Spleen (tissue), 13 donors: ENCODE measurements around the gene ACP7. TPM values are rescaled to one million over a fixed set of nuclear protein-coding genes. Genes with fewer than 3 reads are reported as not detected.
A peak's percentile ranks its signal among the peaks of the same experiment; 100 is the strongest.

Experiments
- DNase-seq: peaks from one replicate; pipeline ENCODE4 v3.0.0-alpha.2; 2020
- H3K27ac ChIP-seq, 8 donors: fragments of 200-600 bp; sonication (generic) in 7 of 8; 1 replicate in 4 of 8; 2 replicates in 4 of 8; pipeline versions ENCODE4 v1.5.0 to v1.8.0; 2016 to 2021; ENCODE audit warnings: inconsistent platforms in 4 of 8, mild to moderate bottlenecking in 4 of 8, moderate library complexity in 1 of 8
- H3K27me3 ChIP-seq, 7 donors: fragments of 200-600 bp; sonication (generic) in 6 of 7; replicated peaks in 1 of 7; 1 replicate in 4 of 7; 2 replicates in 3 of 7; pipeline versions ENCODE4 v1.5.0 to v1.8.0; 2016 to 2021; ENCODE audit warnings: inconsistent platforms in 3 of 7, mild to moderate bottlenecking in 1 of 7
- H3K36me3 ChIP-seq, 6 donors: fragments of 200-600 bp; sonication (generic) in 5 of 6; 1 replicate in 4 of 6; 2 replicates in 2 of 6; pipeline versions ENCODE4 v1.5.0 to v1.8.0; 2016 to 2021; ENCODE audit warnings: inconsistent platforms in 2 of 6
- H3K4me1 ChIP-seq, 6 donors: fragments of 200-600 bp; sonication (generic) in 5 of 6; 1 replicate in 3 of 6; 2 replicates in 3 of 6; pipeline versions ENCODE4 v1.5.0 to v1.8.0; 2016 to 2021; ENCODE audit warnings: inconsistent platforms in 3 of 6
- H3K4me3 ChIP-seq, 8 donors: fragments of 200-600 bp; sonication (generic) in 7 of 8; 1 replicate in 4 of 8; 2 replicates in 4 of 8; pipeline versions ENCODE4 v1.5.0 to v1.8.0; 2016 to 2021; ENCODE audit warnings: inconsistent platforms in 4 of 8, mild to moderate bottlenecking in 4 of 8, moderate library complexity in 2 of 8
- H3K9me3 ChIP-seq, 8 donors: fragments of 200-600 bp; sonication (generic) in 7 of 8; 1 replicate in 4 of 8; 2 replicates in 4 of 8; pipeline versions ENCODE4 v1.5.0 to v1.8.0; 2016 to 2021; ENCODE audit warnings: inconsistent platforms in 4 of 8
- CTCF ChIP-seq, 11 experiments: fragments of 200-600 bp in 7 of 11; fragments of 450-650 bp in 4 of 11; sonication (generic) in 4 of 11; IDR thresholded peaks in 8 of 11; conservative IDR thresholded peaks in 3 of 11; 1 replicate in 7 of 11; 2 replicates in 4 of 11; pipeline versions ENCODE4 v1.4.0 to v1.8.0; 2016 to 2021; ENCODE audit warnings: antibody characterized with exemption in 11 of 11, inconsistent platforms in 4 of 11, mild to moderate bottlenecking in 1 of 11
- POLR2A ChIP-seq, 3 donors: fragments of 450-650 bp; IDR thresholded peaks; one replicate each; pipeline ENCODE4 v1.5.1; 2017; ENCODE audit warnings: antibody characterized with exemption in 3 of 3, mild to moderate bottlenecking in 1 of 3
- POLR2AphosphoS5 ChIP-seq, 3 donors: sonication (generic); formaldehyde crosslinking; IDR thresholded peaks; one replicate each; pipeline ENCODE4 v1.5.1; 2017; ENCODE audit warnings: antibody characterized with exemption in 3 of 3
- WGBS, 5 donors: extraction: QIAGEN DNeasy Blood & Tissue Kit in 3 of 5; methylation state at CpG; one replicate each; pipeline versions ENCODE4 v1.1.5 to v1.1.7; 2013 to 2018; 5-methylcytosine and 5-hydroxymethylcytosine counted together
- intact Hi-C: fragments of 100-400 bp; cut with DNase I; formaldehyde crosslinking; loops from one replicate; pipeline ENCODE4 v1.15.0; 2023; ENCODE audit warnings: low total_unique reads
- long read RNA-seq, 2 donors: transcript quantifications; one replicate each; lab custom pipeline, GENCODE V29; 2026
- polyA plus RNA-seq, 3 donors: library from polyadenylated mRNA; stranded (reverse); fragments of 200-250 nt; gene quantifications; one replicate each; pipeline ENCODE4 v1.2.1, GENCODE V29; 2013
- total RNA-seq, 7 donors: library from RNA; depleted of rRNA in 3 of 7; stranded (reverse); fragments of >200 nt in 3 of 7; fragmentation: NEBNext Ultra II Directional in 4 of 7; extraction: Animal tissue kit (Norgen Biotek cat#: 25700) in 4 of 7; gene quantifications; one replicate each; pipeline versions ENCODE4 v1.1.0 to v1.2.1, GENCODE V29; 2016 to 2021
- donor health status: healthy with polysubstance abuse.
- donor health status: DM: no; HTN: no; CAD: no; lungs with moderate emphysema.
- donor health status: DM: no; HTN: no; CAD: no.
- donor health status: Bipolar disorder and iron deficiency.
- donor health status: healthy.
- donor health status: DM: no; HTN: no; CAD: no.
- donor health status: DM: yes; HTN: yes; CAD: no.

The ACP7 gene
- total RNA-seq (not detected), polyA plus RNA-seq (not detected)
- long read RNA-seq, donor 1, result 0 reads
- long read RNA-seq, donor 2, result 0 reads

- TF ChIP-seq POLR2AphosphoS5 (IDR thresholded peaks at IDR 0.05), result no peak
- TF ChIP-seq POLR2A (IDR thresholded peaks at IDR 0.05), result no peak
- no peak for TF ChIP-seq CTCF (IDR thresholded peaks at IDR 0.05 in 8 of 11, conservative IDR thresholded peaks at IDR 0.05 in 3 of 11)
- Histone ChIP-seq H3K27me3 (peaks cover 7 to 95% (median 46%) of the 10 kb centered on the region in 7 donors), H3K4me3 (peak within 1 kb of the TSS in 2 of 8 donors; percentile 3 to 58), H3K4me1 (peaks cover 0 to 21% (median 12%) of the 10 kb centered on the region in 6 donors), H3K36me3 (no peaks in the 10 kb centered on the region), H3K9me3 (no peaks in the 10 kb centered on the region), H3K27ac (no peak within 1 kb of the TSS)
- intact Hi-C loops, result no loop called here
- DNase-seq, result no peak
- WGBS, 5 donors, result 5 to 14% (median 8%) methylated on average over 26 to 54 of the region's 54 CpGs
Observed at GRCh38 chr19:39083983-39084731, at the start of gene ACP7. Gene ACP7, plus strand, starts transcription at chr19:39084368. Its CDS starts 902 bp downstream, at chr19:39085270.

GRCh38 chr19:39036581-39036980 is 47.6 kb upstream of the ACP7 start:
- H3K4me1 ChIP-seq, result peaks cover 0 to 13% (median 9%) of the 10 kb centered on the region in 6 donors
- peaks cover 0 to 52% (median 11%) of the 10 kb centered on the region in 7 donors for H3K27me3 ChIP-seq
- H3K4me3 ChIP-seq, result no peak overlapping the region
- peaks cover 0 to 9% (median 2%) of the 10 kb centered on the region in 8 donors for H3K9me3 ChIP-seq
- TF ChIP-seq CTCF (IDR thresholded peaks at IDR 0.05 in 8 of 11, conservative IDR thresholded peaks at IDR 0.05 in 3 of 11) (no peak), POLR2AphosphoS5 (IDR thresholded peaks at IDR 0.05) (no peak), POLR2A (IDR thresholded peaks at IDR 0.05) (no peak)
- no peak overlapping the region for H3K27ac ChIP-seq
- no peaks in the 10 kb centered on the region for H3K36me3 ChIP-seq
- DNase-seq, result no peak
- intact Hi-C loops, result no loop called here

- peaks cover 0 to 9% (median 2%) of the 10 kb centered on the region in 8 donors for H3K9me3 ChIP-seq
- no peak overlapping the region for H3K4me3 ChIP-seq
- H3K4me1 ChIP-seq, result peaks cover 0 to 7% (median 3%) of the 10 kb centered on the region in 6 donors
- 28 to 71% (median 59%) methylated on average over 2 of the region's 2 CpGs for WGBS, 5 donors
- intact Hi-C loops, result no loop called here
- no peak for DNase-seq
- H3K36me3 ChIP-seq, result no peaks in the 10 kb centered on the region
- no peak overlapping the region for H3K27ac ChIP-seq
- H3K27me3 ChIP-seq, result peaks cover 0 to 46% (median 4%) of the 10 kb centered on the region in 7 donors
- no peak for TF ChIP-seq CTCF (IDR thresholded peaks at IDR 0.05 in 8 of 11, conservative IDR thresholded peaks at IDR 0.05 in 3 of 11)
- TF ChIP-seq POLR2AphosphoS5 (IDR thresholded peaks at IDR 0.05), result no peak
- no peak for TF ChIP-seq POLR2A (IDR thresholded peaks at IDR 0.05)
Observed at GRCh38 chr19:39037194-39037593, 47.0 kb upstream of the ACP7 start.

GRCh38 chr19:39038098-39038497 is 46.1 kb upstream of the ACP7 start:
- Histone ChIP-seq H3K27me3 (peaks cover 0 to 37% (median 0%) of the 10 kb centered on the region in 7 donors), H3K4me3 (no peak overlapping the region), H3K36me3 (no peaks in the 10 kb centered on the region), H3K4me1 (no peaks in the 10 kb centered on the region), H3K9me3 (peaks cover 0 to 9% (median 2%) of the 10 kb centered on the region in 8 donors), H3K27ac (no peak overlapping the region)
- DNase-seq, result no peak
- intact Hi-C loops, result no loop called here
- WGBS, 5 donors, result 16 to 21% (median 17%) methylated on average over 9 of the region's 9 CpGs
- TF ChIP-seq CTCF (IDR thresholded peaks at IDR 0.05 in 8 of 11, conservative IDR thresholded peaks at IDR 0.05 in 3 of 11), result no peak
- TF ChIP-seq POLR2AphosphoS5 (IDR thresholded peaks at IDR 0.05), result no peak
- TF ChIP-seq POLR2A (IDR thresholded peaks at IDR 0.05), result no peak
